NCI-H774 (cell line): ENCODE results near the gene CLDN10.

Experiments used
- DNase-seq: peaks from one replicate; lab custom pipeline; 2025; lab: John Stamatoyannopoulos, UW

Gene CLDN10

GRCh38 chr13:95601906-95602305 lies 49.4 kb downstream of the CLDN10 start:
- no peak for DNase-seq

GRCh38 chr13:95603887-95604555 lies 51.5 kb downstream of the CLDN10 start:
- DNase-seq, result no peak

GRCh38 chr13:95604556-95604915 lies 52.0 kb downstream of the CLDN10 start:
- no peak for DNase-seq

- DNase-seq, result no peak
Measured at GRCh38 chr13:95605448-95606125, 53.1 kb downstream of the CLDN10 start.

- no peak for DNase-seq
Measured at GRCh38 chr13:95607366-95607765, 54.8 kb downstream of the CLDN10 start.

- DNase-seq, result no peak
Measured at GRCh38 chr13:95608640-95609323, 56.3 kb downstream of the CLDN10 start.

GRCh38 chr13:95614641-95615245 lies 62.2 kb downstream of the CLDN10 start:
- DNase-seq, result no peak

- DNase-seq, result no peak
Measured at GRCh38 chr13:95615539-95615938, 63.0 kb downstream of the CLDN10 start.

GRCh38 chr13:95620030-95620824 lies 67.7 kb downstream of the CLDN10 start:
- no peak for DNase-seq

- DNase-seq, result no peak
Measured at GRCh38 chr13:95620825-95621498, 68.4 kb downstream of the CLDN10 start.

- no peak for DNase-seq
Measured at GRCh38 chr13:95623141-95623540, 70.6 kb downstream of the CLDN10 start.

- DNase-seq, result no peak
Measured at GRCh38 chr13:95624020-95624419, 71.5 kb downstream of the CLDN10 start.

GRCh38 chr13:95626768-95627167 lies 74.2 kb downstream of the CLDN10 start:
- DNase-seq, result no peak

GRCh38 chr13:95627590-95627989 lies 75.1 kb downstream of the CLDN10 start:
- no peak for DNase-seq

GRCh38 chr13:95628488-95628887 lies 76.0 kb downstream of the CLDN10 start:
- DNase-seq, result no peak

GRCh38 chr13:95629071-95629470 lies 76.6 kb downstream of the CLDN10 start:
- DNase-seq, result no peak
